ENCODE results near the gene PCBP3. TPM values are rescaled to one million over a fixed set of nuclear protein-coding genes. Genes with fewer than 3 reads are reported as not detected.
A peak's percentile ranks its signal among the peaks of the same experiment; 100 is the strongest.
"Not testable (repeated sequence)": the region's sequence is repeated elsewhere in the genome, so short reads cannot be mapped to it uniquely, and the experiment has no call there.

PCBP3 gene
- total RNA-seq, 1 donor from 2014 or later = 32.4 TPM

- DNase-seq (ENCODE audit: low spot score) = no peak
Observed at GRCh38 chr21:45954261-45954660, 310.7 kb downstream of the PCBP3 start.

GRCh38 chr21:45954921-45955320 lies 311.4 kb downstream of the PCBP3 start:
- DNase-seq (ENCODE audit: low spot score) = no peak

DNA sequence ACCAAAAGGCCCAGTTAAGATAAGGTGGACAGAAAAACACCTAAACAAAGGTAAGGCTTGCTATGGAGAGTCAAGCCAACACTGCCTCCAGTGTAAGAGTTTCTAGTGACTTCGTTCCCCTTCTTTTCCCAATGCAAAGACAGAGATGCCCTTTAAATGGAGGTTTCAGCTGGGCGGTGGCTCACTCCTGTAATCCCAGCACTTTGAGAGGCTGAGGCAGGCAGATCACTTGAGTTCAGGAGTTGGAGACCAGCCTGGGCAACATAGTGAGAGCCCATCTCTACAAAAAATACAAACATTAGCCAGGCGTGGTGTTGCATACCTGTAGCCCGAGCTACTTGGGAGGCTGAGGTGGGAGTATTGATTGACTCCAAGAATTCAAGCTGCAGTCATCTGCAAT lies 314.0 kb downstream of the PCBP3 start:
- DNase-seq (ENCODE audit: low spot score) = no peak

GRCh38 chr21:45957981-45958600 lies 314.6 kb downstream of the PCBP3 start:
- no peak for DNase-seq (ENCODE audit: low spot score)

DNA sequence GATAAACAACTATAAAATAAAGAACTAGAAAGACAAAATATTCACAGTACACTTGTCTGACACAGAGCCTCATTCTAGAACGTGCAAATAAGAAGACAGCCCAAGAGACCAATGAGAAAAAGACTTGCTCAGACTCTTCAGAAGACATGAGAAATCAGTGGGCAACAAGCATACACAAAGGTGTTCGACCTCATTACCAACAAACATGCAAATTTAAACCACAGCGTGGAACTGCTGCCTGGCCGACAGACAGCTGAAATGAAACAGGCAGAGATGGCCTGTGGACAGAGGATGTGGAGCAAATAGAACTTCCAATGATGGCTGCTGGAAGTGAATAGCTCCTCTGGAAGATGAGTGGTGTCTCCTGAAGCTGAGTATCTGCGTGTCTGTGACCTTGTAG lies 315.7 kb downstream of the PCBP3 start:
- no peak for DNase-seq (ENCODE audit: low spot score)

DNA sequence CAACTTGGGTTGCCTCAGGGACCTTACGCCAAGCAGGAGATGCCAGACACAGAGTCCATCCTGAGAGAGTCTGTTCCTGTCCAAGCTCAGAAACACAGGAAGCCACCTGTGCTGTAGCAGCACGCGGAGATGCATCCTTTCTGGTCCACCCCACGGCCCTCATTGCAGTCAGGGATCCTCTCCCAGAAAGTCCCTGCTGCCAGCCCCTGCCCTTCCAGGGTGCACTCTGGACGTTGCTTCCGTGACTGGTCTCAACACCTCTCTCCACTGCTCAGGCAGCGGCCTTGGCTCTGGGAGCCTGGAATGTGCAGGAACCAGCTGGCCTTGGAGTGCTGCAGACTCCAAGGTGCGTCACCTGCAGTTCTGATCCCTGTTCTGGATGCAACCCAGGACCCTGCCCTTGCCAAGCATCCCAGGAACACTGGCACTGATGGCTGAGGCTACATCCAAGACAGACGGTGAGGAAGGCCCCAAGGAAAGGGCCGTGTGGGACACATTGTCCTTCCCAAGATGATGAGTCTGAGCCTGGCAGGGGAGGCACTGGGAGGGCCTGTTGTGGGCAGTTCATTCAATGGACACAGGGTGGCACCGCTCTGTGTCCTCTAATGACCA lies 316.4 kb downstream of the PCBP3 start:
- DNase-seq (ENCODE audit: low spot score) = no peak

- not testable (repeated sequence) for DNase-seq (ENCODE audit: low spot score)
Observed at GRCh38 chr21:45961408-45961807, 317.9 kb downstream of the PCBP3 start.

- no peak for DNase-seq (ENCODE audit: low spot score)
Observed at GRCh38 chr21:45962531-45963231, 319.2 kb downstream of the PCBP3 start.

GRCh38 chr21:45963232-45963570 lies 319.7 kb downstream of the PCBP3 start:
- no peak for DNase-seq (ENCODE audit: low spot score)

DNA sequence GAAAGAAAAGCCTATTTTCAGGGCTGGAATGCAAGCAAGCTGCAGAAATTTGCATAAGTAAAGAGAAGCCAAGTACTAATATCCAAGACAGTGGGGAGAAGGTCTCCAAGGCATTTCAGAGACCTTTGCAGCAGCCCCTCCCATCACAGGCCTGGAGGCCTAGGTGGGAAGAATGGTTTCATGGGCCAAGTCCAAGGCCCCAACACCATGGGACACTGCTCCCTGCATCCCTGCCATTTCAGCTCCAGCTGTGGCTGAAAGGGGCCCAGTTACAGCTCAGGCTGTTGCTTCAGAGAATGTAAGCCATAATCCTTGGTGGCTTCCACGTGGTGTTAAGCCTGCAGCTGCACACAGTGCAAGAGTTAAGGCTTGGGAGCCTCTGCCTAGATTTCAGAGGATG lies 321.1 kb downstream of the PCBP3 start:
- no peak for DNase-seq (ENCODE audit: low spot score)

GRCh38 chr21:45965084-45965809 lies 321.7 kb downstream of the PCBP3 start:
- DNase-seq (ENCODE audit: low spot score) = no peak

DNA sequence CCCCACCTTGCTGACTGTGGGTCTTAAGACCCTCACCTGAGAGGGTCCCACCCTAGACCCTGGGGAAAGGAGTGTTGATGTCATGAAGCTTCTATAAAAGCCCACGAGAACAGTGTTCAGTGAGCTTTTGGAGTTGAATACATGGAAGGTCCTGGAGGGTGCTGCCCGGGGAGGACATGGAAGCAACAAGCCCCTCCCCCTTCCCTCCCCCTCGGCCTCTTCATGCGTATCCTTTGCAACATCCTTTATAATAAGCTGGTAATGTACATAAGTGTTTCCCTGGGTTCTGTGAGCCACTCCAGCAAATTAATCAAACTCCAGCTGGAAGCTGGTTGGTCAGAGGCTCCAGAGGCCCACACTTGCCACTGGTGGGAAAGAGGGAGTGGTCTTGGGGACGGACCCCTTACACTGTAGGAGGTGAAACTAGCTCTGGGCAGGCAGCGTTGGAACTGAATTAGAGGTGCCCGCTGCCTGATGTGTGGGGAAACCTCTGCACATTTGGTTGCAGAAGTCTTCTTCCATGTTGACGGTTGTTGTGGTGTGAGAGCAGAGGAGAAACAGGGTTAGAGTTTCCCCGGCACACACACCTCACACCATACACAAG lies 323.4 kb downstream of the PCBP3 start:
- no peak for DNase-seq (ENCODE audit: low spot score)

- peak; percentile 85 for DNase-seq (ENCODE audit: low spot score)
Observed at GRCh38 chr21:45969921-45970673, 326.6 kb downstream of the PCBP3 start.

DNA sequence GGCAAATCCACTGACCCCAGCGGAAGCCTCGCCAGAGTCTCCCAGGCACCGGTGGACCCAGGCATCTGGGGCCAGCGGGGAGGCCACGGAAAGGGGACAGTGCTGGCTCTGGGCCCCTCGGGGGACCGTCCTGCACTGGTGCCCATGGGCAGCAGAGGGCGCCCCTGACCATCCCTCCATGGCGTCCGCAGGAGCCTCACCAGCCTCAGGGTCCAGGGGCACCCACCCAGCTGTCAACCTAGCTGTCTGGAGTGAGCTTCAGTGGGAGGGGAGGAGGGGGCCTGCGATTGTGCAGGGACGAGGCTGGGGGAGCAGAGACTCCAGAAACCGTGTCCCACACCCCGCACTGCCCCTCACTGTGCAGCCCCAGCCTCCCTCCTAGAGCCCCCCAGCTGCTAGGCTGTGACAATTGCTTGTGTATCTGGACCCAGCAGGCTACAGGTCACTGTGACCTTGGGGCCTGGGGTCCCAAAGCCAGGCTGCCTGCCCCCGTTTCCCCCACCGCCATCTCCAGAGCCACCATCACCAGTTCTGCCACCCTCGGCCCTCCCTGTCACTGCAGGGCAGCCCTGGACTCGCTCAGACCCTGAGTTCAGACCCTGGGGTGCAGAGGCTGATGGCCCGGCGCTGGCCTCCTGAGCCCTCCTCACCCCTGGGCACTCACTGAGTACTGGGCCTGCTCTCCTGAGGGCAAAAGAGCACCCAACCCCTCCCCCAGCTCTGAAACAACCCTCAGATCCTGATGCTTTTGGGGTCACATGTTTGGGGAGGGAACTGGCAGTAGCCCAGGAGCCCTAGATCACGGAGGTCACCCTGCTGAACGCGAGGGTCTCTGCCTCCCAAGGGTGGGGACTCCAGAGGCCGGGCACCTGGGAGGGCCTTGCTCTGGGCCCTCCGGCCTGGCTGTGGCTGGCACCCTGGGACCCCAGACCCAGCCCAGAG lies 327.4 kb downstream of the PCBP3 start:
- peak; percentile 89 for DNase-seq (ENCODE audit: low spot score)

- DNase-seq (ENCODE audit: low spot score) = peak; percentile 90
Observed at GRCh38 chr21:45971616-45972352, 328.3 kb downstream of the PCBP3 start.

DNA sequence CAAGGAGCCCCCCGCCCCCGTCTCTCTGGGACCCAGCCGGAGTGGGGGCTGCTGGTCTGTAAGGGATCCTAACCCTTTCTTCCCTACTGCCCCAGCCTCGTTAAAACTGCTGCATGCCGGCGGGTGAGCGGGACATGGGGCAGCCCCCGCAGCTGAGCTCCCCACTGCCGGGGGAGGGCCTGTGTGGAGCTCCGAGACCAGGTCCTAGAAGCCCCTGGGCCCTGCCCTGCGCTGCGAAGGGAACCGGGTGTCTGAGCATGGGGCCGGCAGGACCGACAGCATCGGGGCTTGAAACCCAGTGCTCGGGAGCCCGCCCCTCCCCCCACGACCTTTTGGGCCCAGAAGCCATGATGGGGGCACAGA lies 328.8 kb downstream of the PCBP3 start:
- DNase-seq (ENCODE audit: low spot score) = no peak

DNA sequence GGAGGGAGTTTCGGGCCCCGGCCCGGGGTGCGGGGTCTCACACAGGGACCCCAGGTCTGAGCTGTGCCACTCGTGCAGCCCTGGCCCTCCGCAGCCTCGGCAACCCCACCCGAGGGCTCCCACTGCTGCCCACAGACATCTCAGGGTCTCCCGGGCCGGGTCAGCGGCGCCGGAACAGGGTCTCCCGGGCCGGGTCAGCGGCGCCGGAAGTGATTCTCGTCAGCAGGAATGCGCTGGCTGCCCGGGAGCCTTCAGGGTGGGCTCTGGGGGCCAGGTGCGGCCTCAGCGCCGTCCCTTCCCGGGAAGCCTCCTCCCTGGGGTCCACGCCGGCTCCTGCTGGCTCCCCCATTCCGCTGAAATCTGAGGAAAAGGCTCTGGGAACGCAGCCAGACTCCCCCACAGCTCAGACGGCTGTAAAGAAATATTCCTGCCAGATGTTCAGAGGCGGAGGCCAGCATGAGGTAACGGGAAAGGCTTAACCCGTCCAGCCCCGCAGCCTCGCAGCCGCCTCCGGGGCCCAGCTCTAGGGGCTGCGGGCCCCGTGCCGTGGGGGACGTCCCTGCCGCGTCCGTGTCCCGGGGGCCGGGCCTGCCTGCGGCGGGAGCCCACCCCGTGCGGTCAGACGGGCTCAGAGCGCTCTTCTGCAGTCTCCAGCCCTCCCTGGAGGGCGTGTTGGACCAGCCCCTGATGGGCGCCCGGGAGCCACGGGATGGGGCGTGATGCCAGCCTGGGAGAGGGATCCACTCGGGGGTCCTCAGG lies 329.4 kb downstream of the PCBP3 start:
- DNase-seq (ENCODE audit: low spot score) = peak; percentile 90

DNA sequence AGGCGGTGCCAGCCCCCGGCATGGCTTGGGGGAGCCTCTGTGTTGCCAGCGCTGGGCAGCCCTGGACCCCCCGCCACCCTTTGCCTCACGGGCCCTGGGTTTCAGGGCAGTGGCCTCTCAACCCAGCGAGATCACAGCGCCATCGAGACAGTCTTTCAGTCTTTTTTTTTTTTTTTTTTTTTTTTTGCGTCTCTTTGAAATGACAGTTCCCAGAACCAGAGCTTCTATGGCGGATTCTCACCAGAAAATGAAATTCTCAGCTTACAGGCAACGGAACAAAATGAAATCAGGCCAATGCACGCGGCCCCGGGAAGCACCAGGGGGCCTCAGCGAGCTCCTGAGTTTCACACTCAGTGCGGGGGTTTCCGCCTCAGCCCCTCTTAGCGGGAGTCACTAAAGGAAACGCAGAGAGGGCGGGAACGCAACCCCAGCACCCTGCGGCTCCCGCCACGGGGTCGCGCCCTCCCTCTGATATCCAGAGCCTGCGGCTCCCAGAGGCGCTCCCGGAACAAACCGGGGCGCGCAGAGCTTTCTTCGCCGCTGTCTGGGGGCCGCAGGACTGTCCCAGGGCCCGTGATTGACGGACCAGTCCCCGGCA lies 330.0 kb downstream of the PCBP3 start:
- DNase-seq (ENCODE audit: low spot score) = peak; percentile 92

Data from mesenteric fat pad (tissue), 1 donor.